HG02610 (cell line): Measurements from ENCODE around the gene TMPRSS11E.
"Not testable (repeated sequence)": the region's sequence is repeated elsewhere in the genome, so short reads cannot be mapped to it uniquely, and the experiment has no call there.

Source experiments
- ATAC-seq: cut with Tn5 transposase; IDR thresholded peaks from one replicate; pipeline ENCODE4 v1.9.1; 2021; ENCODE audit warnings: mild to moderate bottlenecking, moderate library complexity; ENCODE audit not compliant: unreplicated experiment

The TMPRSS11E gene, protein sequence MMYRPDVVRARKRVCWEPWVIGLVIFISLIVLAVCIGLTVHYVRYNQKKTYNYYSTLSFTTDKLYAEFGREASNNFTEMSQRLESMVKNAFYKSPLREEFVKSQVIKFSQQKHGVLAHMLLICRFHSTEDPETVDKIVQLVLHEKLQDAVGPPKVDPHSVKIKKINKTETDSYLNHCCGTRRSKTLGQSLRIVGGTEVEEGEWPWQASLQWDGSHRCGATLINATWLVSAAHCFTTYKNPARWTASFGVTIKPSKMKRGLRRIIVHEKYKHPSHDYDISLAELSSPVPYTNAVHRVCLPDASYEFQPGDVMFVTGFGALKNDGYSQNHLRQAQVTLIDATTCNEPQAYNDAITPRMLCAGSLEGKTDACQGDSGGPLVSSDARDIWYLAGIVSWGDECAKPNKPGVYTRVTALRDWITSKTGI

GRCh38 chr4:68447201-68447600, at the start of gene TMPRSS11E:
TSS of gene TMPRSS11E (plus strand) at chr4:68447463. CDS start at chr4:68447513, 50 bp downstream.
- no peak for ATAC-seq

DNA sequence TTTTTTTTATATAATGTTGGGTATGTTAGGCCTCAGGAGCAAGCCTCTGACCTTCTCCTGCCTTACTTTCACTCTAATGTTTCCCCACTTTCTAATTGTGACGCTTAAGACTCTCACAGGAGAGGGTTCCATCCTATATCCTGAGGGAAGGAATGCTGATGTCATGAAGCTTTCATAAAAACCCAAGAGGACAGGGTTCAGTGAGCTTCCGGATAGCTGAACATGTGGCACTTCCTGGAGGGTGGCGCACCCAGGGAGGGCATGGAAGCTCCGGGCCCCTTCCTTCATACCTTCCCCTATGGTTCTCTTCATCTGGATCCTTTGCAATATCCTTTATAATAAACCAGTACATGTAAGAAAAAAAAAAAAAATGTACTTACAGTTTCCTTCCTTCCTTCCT, 48.0 kb upstream of the TMPRSS11E start:
- ATAC-seq: no peak

- ATAC-seq: no peak
Measured at GRCh38 chr4:68401231-68401630, 46.0 kb upstream of the TMPRSS11E start.

DNA sequence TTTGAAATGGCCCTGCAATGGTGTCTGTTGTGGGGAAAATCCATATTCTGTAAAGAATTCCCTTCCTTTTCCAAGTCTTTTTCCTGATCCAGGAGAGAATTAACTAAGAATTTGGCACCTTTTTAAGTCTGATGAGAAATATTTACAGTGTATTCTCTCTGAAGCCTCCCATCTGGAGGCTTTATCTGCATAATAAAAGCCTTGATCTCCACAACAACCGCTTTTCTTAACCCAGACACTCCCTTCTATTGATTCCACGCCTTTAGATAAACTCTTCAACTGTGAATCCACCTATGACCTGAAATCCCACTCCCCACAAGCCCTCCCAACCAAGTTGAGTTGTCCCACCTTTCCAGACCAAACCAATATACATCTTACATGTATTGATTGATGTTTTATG, 43.1 kb upstream of the TMPRSS11E start:
- ATAC-seq: no peak

DNA sequence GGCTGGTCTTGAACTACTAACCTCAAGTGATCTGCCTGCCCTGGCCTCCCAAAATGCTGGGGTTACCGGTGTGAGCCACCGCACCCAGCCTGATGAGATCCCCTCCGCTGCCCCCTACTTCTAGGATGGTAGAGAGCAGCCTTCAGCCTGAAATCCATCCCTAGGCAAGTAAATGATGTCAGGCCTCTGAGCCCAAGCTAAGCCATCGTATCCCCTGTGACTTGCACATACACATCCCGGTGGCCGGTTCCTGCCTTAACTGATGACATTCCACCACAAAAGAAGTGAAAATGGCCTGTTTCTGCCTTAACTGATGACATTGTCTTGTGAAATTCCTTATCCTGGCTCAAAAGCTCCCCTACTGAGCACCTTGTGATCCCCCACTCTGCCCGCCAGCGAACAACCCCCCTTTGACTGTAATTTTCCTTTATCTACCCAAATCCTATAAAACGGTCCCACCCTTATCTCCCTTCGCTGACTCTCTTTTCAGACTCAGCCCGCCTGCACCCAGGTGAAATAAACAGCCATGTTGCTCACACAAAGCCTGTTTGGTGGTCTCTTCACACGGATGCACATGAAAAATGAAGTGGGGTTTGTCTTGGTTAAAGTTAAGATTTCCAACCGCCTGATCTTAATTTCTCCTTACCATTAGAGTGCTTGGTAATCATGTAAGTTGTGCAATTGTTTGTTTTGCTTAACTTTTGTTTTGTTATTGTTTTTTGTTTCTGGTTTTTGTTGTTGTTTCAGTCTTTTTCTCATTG, 41.4 kb upstream of the TMPRSS11E start:
- ATAC-seq: not testable (repeated sequence)

DNA sequence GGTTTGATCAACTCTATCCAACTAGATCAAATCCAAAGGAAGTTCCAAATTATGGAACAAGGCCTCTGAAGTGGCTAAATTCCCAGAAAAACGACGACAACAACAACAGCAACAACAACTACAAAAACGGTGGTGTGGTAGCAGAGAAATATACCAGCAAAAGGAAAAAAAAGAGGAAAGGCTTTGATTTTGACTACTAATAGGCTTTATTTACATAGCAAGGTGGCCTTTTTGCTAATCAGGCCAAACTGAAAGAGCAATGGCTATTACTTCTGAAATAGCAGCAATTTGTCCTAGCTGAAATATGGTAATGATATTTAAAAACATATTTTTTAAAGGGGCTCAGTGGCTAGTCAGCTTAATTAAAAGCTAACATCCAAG, 40.8 kb upstream of the TMPRSS11E start:
- no peak for ATAC-seq

DNA sequence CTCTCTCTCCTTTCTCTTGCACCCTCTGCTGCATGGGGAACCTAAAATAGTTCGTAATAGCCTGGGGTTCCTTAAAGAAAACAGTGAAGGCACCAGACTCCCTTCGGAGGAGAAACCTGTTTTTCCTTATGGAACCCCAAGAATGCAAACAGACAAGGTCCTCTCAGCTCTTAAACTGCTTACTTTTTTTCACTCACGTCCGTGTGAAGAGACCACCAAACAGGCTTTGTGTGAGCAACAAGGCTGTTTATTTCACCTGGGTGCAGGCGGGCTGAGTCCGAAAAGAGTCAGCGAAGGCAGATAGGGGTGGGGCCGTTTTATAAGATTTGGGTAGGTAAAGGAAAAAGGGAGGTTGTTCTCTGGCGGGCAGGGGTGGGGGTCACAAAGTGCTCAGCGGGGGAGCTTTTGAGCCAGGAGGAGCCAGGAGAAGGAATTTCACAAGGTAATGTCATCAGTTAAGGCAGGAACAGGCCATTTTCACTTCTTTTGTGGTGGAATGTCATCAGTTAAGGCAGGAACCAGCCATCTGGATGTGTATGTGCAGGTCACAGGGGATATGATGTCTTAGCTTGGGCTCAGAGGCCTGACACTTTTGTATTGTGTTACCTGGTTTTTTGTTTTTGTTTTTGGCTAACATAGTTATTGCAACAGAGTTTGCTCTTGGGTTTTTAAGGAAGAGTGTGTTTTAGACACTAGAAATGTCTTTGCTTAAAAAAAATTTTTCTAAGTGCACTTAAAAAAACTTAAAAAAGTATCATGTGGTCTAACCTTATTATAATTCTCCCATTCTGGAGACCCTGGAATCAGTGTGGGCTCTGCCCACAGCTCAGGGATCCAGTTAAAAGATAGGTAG, 40.0 kb upstream of the TMPRSS11E start:
- not testable (repeated sequence) for ATAC-seq

DNA sequence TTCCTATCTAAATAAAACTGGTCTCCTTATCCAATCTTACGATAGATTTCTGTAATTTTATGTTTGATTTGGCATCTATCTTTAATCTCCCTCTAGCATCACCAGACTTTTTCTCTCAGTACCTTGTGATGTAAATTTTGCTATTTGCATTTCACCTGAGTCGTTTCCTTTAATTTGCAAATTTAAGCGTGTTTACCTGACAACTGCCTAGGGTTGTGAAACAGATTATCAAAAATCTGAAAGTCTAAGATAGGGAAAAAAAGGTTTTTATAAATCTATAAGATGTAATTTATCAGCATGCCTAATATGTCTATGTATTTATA, 39.4 kb upstream of the TMPRSS11E start:
- no peak for ATAC-seq

DNA sequence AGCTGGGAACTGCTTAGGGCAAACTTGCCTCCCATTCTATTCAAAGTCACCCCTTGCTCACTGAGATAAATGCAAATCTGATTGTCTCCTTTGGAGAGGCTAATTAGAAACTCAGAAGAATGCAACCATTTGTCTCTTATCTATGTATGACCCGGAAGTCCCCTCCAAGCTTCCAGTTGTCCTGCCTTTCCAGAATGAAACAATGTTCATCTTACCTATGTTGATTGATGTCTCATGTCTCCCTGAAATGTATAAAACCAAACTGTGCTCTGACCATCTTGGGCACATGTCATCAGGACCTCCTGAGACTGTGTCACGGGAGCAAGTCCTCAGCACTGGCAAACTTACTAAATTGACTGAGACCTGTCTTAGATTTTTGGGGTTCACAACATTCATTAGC, 37.1 kb upstream of the TMPRSS11E start:
- ATAC-seq: no peak

DNA sequence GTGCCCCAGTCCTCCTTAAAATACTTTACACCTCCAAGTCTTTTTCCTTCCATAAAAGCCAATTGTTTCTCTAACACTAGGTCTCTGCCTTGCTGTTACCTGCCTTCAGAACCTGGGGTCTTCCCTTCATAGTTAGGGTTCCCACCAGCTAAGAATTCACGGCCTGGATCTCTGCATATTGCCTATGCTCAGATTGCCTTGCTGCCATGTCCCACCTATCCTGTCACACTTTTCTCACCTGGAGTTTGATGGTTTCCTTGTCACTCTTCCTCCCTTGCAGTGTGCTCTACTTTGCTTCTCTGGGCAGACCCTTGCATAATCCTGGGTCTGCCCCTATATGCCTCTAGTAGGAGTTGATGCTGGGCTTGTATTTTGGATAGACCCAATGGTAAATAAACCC, 36.6 kb upstream of the TMPRSS11E start:
- ATAC-seq: no peak

DNA sequence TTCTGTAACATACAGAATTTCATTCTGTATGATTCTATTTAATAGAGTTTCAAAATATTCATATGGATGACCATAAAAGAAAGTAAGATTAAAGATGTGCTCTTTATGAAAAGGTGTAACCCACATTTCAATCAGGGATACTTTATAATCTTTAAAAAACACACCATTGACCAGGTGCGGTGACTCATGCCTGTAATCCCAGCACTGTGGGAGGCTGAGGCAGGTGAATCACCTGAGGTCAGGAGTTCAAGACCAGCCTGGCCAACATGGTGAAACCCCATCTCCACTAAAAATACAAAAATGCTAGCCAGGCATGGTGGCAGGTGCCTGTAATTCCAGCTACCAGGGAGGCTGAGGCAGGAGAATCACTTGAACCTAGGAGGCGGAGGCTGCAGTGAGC, 35.2 kb upstream of the TMPRSS11E start:
- not testable (repeated sequence) for ATAC-seq

- ATAC-seq: no peak
Measured at GRCh38 chr4:68416591-68416990, 30.7 kb upstream of the TMPRSS11E start.

GRCh38 chr4:68426516-68426915, 20.7 kb upstream of the TMPRSS11E start:
- no peak for ATAC-seq

DNA sequence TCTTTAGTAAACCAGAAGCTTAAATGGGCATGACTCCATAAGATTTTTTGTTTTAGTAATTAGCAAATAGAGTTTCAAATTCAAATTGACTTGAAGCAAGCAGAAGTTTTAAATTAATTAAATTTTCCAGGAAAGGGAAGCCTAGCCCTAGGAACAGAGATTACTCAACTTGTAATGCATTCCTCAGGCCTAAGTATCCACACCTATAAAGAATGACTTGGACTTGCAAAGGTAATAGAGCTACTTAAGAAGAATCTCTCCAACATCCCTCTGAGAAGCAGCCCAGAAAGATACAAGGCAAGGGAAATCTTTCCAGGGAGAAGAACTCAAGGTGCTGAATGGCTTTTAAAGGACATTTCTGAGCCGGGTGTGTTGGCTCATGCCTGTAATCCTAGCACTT, 16.9 kb upstream of the TMPRSS11E start:
- ATAC-seq: no peak

DNA sequence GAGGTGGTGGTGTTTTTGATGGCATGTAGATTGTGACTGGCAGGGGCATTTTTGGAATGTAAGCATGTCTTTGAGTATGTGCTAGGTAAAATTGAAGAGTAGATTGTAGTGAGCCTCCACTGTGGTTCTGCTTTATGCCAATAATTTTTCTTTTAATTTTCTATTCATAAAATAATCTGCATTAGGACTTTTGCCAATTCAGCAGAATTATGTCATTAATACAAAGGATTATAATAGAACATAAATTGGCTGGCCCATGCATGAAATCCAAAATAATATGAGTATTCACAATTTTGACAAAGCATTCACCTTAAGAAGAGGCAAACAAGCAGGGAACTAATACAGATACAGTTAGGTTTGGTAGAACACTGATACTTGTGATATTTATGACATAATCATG, 14.9 kb upstream of the TMPRSS11E start:
- no peak for ATAC-seq

GRCh38 chr4:68433582-68433981, 13.7 kb upstream of the TMPRSS11E start:
- ATAC-seq: no peak

DNA sequence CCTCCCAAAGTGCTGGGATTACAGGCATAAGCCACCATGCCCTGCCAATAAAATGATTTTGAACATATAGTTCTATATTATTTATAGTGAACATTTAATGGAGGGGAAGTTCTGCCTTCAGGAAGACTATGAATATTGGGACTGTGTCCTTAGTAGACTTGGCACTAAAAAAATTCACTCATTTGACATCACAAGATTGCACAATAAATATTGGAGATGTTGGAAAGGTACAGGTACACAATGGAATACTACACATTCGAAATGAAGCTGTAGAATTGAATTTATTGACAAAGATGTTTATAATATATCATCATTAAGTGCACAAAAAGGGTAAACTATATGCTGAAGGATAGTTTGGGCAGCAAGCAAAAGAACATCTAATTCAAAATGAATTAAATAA, 13.0 kb upstream of the TMPRSS11E start:
- ATAC-seq: no peak

DNA sequence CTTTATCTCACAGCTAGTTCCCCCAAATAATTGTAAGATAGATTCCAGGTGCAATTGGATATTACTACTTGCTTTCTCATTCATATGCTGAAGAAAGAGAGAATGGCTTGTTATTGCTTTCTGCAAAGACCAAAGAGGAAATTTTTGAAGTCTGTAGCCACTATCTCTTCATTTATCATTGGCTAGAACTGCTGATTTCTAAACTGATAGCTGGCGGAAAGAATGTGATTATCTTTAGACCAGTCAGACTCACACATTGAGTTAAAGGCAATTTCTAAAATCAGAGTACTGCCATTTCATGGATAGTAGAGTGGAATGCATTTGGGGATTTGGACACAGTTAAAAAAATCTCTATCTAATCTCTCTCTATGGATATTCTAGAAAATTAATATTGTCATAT, 12.4 kb upstream of the TMPRSS11E start:
- no peak for ATAC-seq

GRCh38 chr4:68445111-68445510, 2.2 kb upstream of the TMPRSS11E start:
- no peak for ATAC-seq

DNA sequence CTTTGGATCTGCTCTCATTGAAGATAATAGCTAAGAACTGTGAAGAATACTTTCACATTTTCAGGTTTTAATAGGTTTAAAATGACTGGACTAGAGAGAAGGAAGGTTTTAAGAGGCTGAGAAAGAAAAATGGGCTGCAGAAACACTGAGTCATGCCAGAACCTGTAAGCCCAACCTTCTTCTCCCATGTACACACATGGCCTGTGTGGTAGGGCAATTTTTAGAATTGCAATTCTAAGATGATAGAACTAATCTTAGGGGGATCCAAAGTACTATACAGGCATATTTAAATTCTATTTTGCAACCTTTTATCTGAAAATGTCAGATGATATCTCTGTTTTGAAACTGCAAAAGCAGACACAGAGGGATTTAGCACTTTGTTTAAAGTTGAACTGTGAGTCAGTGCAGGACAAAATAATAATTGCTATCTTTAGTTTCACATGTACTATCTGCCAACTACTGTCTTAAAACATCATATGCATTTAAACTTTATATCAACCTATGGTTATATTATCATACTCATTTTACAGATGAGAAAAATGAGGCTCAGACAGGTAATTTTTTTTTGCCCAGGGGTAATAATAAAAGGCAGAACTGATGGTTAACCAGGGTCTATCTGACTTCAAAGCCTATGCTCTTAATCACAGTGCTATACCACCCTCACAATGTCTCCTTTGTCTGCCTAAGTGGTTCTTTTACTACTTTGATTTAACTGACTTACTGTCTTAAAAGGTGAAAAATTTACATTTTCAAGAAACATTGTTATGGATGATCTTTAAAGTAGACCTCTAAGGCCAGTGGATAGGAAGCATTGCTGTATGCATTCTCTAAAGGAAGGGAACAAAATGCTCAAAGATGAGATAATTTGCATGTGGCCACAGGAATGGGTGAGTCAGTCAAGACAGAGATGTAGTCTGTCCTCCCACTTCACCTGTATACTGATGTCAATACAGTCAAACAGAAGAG, 4.3 kb downstream of the TMPRSS11E start:
- peak; percentile 87 for ATAC-seq
